Coronary artery (tissue), 2 donors: ENCODE measurements around the gene CEP41.

Experiments used
- DNase-seq: peaks from one replicate; pipeline ENCODE4 v3.0.0-alpha.2; 2017; ENCODE audit warnings: low spot score
- H3K27ac ChIP-seq, 2 donors: fragments of 200-600 bp; sonication (generic); one replicate each; pipeline ENCODE4 v1.5.1; 2016 to 2019
- H3K4me3 ChIP-seq: fragments of 200-600 bp; sonication (generic); 2 replicates; pipeline ENCODE4 v1.5.1; 2016; ENCODE audit warnings: mild to moderate bottlenecking, moderate library complexity
- TF ChIP-seq, protein P1 (sequence below): fragments of 200-600 bp; sonication (generic); IDR thresholded peaks from one replicate; pipeline ENCODE4 v1.5.1; 2019; ENCODE audit warnings: antibody characterized with exemption

CEP41 gene

DNA sequence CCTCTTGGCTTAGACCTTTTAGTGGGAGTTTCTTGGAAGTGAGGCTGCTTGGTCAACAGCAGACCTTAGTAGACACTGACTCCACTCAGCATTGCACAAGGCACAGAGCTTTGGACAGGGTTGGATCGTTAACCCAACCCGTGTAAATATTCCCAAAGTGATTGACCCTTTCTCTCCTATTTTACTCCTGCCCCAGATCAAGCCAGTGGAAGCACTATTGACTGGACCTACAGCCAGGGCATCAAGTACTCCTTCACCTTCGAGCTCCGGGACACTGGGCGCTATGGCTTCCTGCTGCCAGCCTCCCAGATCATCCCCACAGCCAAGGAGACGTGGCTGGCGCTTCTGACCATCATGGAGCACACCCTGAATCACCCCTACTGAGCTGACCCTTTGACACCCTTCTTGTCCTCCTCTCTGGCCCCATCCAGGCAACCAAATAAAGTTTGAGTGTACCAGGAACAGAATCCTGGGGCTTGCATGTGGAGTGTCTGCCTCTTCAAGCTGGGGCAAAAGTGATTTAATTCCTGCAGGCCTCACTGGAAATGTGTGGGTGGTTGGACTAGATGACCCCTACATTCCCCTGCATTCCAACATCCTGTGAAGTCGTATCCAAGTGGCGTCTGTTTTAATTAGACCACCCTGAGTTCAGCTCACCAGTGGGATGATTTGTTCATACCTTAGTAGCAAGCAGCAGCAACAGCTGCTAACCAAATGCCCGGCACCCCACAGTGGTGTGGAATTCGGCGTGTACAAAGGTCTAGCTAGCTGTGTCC, 53.0 kb downstream of the CEP41 start:
- peak overlapping the region in 1 of 2 donors; percentile 34 for H3K27ac ChIP-seq
- no peak overlapping the region for H3K4me3 ChIP-seq
- TF ChIP-seq, protein P1, sequence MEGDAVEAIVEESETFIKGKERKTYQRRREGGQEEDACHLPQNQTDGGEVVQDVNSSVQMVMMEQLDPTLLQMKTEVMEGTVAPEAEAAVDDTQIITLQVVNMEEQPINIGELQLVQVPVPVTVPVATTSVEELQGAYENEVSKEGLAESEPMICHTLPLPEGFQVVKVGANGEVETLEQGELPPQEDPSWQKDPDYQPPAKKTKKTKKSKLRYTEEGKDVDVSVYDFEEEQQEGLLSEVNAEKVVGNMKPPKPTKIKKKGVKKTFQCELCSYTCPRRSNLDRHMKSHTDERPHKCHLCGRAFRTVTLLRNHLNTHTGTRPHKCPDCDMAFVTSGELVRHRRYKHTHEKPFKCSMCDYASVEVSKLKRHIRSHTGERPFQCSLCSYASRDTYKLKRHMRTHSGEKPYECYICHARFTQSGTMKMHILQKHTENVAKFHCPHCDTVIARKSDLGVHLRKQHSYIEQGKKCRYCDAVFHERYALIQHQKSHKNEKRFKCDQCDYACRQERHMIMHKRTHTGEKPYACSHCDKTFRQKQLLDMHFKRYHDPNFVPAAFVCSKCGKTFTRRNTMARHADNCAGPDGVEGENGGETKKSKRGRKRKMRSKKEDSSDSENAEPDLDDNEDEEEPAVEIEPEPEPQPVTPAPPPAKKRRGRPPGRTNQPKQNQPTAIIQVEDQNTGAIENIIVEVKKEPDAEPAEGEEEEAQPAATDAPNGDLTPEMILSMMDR = no peak
- DNase-seq = peak; percentile 64

DNA sequence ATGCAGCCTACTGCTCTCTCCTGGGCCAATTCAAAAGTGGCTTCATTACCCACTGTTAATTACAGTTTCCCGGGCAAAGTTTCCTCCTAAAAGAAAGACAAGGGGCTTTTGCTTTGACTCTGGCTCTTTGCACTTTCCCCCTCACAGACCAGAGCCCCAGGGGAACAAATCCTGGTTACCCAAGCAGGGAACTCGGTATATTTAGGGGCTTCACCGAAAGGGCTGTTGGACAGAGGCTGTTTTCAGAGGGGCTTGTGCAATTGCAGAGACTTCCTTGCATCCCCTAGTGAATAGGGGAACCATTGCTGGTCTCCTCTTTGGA, 53.5 kb downstream of the CEP41 start:
- peak overlapping the region in 1 of 2 donors; percentile 34 for H3K27ac ChIP-seq
- no peak for DNase-seq
- TF ChIP-seq, protein P1 = no peak
- H3K4me3 ChIP-seq = no peak overlapping the region

DNA sequence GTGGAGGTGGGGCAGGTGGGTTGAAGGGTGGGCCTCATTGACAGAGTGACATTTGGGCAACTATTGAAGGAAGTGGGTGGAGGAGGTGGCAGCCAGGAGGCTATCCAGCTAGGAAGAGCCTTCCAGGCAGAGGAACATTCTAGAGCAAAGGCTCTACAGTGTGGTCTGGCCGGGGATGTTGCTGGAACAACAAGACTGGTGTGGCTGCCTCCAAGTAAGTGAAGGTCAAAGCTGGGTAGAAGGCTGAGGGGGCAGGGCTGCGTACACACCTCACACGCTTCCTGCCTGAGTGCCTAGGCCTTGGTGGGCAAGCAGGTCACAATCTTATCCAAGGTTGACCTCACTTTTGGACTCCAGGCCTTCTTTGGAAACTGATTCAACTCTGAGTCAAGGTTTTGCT, 53.9 kb downstream of the CEP41 start:
- TF ChIP-seq, protein P1 = no peak
- peak overlapping the region in 1 of 2 donors; percentile 34 for H3K27ac ChIP-seq
- no peak overlapping the region for H3K4me3 ChIP-seq
- peak; percentile 54 for DNase-seq

DNA sequence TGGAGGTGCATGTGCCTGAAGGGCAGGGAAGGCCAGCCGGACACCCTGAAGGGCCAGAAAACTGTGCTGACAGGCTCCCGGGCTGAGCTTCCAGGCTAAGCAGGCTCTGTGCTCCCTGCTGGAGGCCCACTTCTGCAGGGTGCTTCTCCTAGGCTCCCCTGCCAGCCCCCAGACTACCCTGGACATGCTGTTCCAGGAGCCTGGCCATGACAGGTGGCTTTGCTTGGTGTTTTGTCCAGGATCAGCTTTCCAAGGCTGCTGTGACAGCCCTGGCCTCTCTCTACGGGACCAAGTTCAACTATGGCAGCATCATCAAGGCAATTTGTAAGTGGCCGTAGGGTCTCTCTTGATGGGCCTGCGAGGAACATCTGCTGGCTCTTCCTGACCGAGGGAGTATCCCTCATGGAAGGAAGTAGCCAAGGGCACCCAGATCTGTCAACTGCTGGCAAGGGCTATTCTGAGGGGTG, 55.2 kb downstream of the CEP41 start:
- TF ChIP-seq, protein P1 = no peak
- no peak for DNase-seq
- no peak overlapping the region for H3K27ac ChIP-seq

DNA sequence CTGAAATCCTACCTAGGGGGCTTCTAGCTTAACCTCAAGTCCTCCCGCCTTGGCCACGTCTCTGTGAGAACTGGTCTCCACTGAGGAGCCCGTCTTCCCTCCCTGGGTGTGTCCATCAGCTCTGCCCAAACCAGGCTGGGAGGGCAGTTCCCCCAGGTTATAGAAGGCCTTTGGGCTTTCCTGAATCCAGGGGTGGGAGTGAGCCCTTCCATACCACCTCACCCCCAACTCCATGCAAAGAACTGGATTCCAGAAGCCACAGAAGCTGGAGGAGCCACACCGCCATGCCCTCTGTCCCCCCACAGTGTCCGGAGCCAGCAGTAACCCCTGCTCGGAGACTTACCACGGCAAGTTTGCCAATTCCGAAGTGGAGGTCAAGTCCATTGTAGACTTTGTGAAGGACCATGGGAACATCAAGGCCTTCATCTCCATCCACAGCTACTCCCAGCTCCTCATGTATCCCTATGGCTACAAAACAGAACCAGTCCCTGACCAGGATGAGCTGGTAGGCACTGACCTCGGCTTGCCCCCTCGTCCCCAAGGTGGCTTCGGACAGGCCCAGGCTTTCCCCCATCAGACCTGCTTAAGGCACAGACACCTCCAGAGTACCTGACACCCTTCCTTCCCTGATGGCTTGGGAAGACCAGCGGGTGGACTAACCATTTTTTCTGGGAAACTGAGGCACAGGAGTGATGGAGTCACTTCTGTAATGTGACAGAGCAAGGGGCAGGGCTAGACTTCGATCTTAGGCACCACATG, 55.8 kb downstream of the CEP41 start:
- Histone ChIP-seq H3K27ac (no peak overlapping the region), H3K4me3 (no peak overlapping the region)
- TF ChIP-seq, protein P1 = no peak
- peak; percentile 57 for DNase-seq

More for the DNA sequence above, 55.2 kb downstream of the CEP41 start:
- H3K4me3 ChIP-seq = no peak overlapping the region

DNA sequence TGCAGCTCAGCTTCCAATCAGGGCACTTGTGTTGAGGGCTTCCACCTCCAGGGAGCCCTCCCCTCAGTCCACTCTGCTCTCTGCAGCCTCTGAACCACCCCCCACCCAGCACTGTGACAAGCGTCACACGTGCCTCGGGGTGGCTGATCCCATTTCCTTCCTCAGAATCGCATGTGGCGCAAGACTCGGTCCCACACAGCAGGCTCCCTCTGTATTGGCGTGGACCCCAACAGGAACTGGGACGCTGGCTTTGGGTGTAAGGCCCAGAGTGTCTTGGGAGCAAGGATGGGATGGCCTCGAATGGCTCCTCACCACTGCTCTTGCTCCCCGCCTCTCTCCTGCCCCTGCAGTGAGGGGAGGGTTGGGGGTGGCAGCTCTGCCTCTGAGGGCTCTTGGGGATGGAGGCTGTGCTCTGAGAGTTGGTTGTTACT, 56.4 kb downstream of the CEP41 start:
- DNase-seq = peak; percentile 58
- Histone ChIP-seq H3K4me3 (no peak overlapping the region), H3K27ac (no peak overlapping the region)
- TF ChIP-seq, protein P1 = no peak
